ENCODE data around the gene ATG16L2.
"Not testable (repeated sequence)": the region's sequence is repeated elsewhere in the genome, so short reads cannot be mapped to it uniquely, and the experiment has no call there.

Gene ATG16L2

DNA sequence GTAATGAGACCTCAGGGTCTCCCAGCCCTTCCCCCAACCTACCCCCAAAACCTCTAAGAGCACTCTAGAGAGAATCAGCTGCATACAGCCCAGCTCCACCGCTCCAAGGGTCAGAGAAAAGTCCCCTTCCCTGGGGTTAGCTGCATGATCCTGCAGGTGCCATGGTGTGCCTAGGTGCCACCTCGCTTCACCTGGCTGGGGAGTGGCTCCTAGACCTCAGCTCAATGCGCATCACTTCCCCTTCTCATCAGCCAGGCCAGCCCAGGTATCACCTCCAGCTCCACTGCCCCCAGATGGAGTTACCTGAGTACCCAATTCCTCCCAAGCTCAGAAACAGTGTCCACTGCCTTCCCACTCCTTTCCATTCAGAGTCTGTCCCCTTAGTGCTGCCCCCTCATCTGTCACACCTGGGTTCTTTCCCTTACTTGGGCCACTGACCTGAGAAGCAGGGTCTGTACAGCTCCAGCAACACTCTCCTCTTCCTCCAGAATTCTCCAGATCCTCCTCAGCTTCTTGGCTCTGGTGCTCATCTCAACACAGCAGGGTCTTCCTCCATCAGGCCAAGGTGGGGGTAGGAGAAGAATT lies 21.7 kb upstream of the ATG16L2 start:
- H3K9me3 ChIP-seq (replicated peaks in 1 of 11): no peaks in the 10 kb centered on the region
- peak overlapping the region; percentile 56 to 92 (median 87) for H3K27ac ChIP-seq
- H4K20me1 ChIP-seq: no peaks in the 10 kb centered on the region
- H3K4me3 ChIP-seq: peak overlapping the region in 4 of 10 experiments; percentile 5 to 70 (median 61); a peak in 5 of 20 replicates
- no peaks in the 10 kb centered on the region for H3K27me3 ChIP-seq
- peak overlapping the region; percentile 64 to 89 (median 73) for H3K4me2 ChIP-seq
- H3K36me3 ChIP-seq: no peaks in the 10 kb centered on the region
- peaks cover 39 to 76% (median 60%) of the 10 kb centered on the region in 10 experiments for H3K4me1 ChIP-seq
- TF ChIP-seq Cebpa-rat (IDR thresholded peaks at IDR 0.05): no peak
- H3K9ac ChIP-seq: peak overlapping the region; percentile 65 to 90 (median 82); a peak in 21 of 22 replicates

DNA sequence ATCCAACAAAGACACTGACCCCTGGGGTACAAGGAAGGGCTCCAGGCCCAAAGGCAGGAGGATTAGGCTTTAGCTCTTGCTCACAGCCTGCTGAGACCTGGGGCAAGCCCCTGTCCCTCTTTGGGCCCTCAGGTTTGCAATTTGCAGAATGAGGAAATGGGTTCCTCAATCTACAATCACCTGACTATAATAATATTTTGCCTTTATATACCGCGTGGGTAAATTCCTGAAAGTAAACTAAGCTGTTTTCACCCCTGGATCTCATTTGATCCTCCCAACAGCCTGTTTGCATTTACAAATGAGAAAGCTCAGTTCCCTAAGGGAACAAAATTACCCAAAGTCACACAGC lies 21.2 kb upstream of the ATG16L2 start:
- H3K4me1 ChIP-seq: peaks cover 34 to 76% (median 57%) of the 10 kb centered on the region in 10 experiments
- H3K27me3 ChIP-seq: no peaks in the 10 kb centered on the region
- H3K9ac ChIP-seq: peak overlapping the region; percentile 65 to 90 (median 82); a peak in 21 of 22 replicates
- H3K36me3 ChIP-seq: no peaks in the 10 kb centered on the region
- no peaks in the 10 kb centered on the region for H3K9me3 ChIP-seq (replicated peaks in 1 of 11)
- peak overlapping the region; percentile 64 to 89 (median 73) for H3K4me2 ChIP-seq
- H4K20me1 ChIP-seq: no peaks in the 10 kb centered on the region
- peak overlapping the region in 9 of 10 experiments; percentile 5 to 74 (median 64); a peak in 12 of 20 replicates for H3K4me3 ChIP-seq
- TF ChIP-seq Cebpa-rat (IDR thresholded peaks at IDR 0.05): no peak
- H3K27ac ChIP-seq: peak overlapping the region; percentile 56 to 92 (median 87)

DNA sequence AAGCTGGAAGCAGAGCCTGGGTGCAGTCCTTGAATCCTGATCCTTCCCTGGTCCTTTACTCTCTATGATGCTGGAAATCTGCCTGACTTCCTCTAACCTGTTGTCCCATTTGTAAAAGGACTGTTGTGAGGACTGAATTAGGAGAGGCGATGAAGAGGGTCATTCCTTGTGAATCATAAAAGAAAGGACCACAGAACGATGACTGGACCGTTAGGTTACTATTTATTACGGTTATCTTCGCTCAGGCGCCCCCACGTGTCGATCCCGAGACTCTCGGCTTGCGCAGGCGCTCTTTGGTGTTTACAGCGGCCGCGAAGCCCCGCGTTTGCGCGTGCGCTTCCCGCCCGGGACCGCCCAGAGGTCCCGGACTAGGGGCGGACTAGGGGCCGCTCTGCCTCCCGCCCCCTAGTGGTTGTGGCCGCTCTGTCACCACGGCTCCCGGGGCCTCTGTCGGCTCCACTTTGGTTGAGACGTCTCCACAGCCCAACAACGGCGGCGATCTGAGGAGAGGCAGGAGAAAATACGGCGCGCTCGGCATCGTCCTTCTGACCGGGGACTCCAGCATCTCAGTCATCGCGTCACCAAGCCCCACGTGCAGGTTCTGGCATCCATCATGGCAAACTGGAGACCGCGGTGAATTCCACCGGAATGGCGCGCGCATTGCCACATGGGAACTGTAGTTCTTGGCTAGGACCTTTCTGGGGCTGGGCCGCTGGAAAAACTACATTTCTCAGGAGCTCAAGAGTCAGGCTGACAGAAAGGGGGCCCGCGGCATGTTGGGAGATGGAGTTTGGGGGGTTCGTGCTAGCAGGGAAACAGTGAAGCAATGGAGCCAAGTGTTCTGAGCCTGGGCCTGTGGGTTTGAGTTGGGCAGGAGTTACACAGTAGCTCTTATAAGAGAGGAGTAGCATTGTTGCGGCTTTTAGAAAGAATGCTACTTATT lies 20.5 kb upstream of the ATG16L2 start, which contains the start of gene STARD10:
Gene STARD10, minus strand, starts transcription at position 623 of the 943 bp plus-strand sequence. CDS start 12,866 bp downstream, outside the sequence.
- no peak for TF ChIP-seq Cebpa-rat (IDR thresholded peaks at IDR 0.05)
- H3K9ac ChIP-seq: peak within 1 kb of the TSS; percentile 73 to 90 (median 82)

DNA sequence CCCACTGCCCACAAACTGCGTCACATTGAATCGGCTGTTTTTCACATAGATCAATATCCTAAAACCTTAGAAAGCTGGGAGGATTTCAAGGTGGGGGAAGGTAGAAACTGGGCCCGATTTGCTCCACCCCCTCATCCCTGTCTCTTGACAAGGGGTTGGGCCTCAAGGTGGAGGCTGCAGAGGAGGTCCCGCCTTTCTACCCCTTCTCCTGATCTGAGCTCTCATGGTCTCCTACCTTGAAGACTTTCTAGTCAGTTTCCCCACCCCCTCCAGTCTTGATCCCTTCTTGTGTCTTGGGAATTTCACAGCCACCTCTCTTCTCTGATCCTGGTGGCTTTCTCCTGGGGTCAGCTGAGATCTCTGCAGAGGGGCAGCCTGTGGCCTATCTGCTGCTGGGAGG lies 15.8 kb upstream of the ATG16L2 start:
- H3K9ac ChIP-seq: peak overlapping the region in 7 of 11 experiments; percentile 3 to 48 (median 13); a peak in 8 of 22 replicates
- H4K20me1 ChIP-seq: no peaks in the 10 kb centered on the region
- no peak for TF ChIP-seq Cebpa-rat (IDR thresholded peaks at IDR 0.05)
- no peaks in the 10 kb centered on the region for H3K27me3 ChIP-seq
- H3K4me1 ChIP-seq: peaks cover 13 to 64% (median 43%) of the 10 kb centered on the region in 10 experiments
- H3K27ac ChIP-seq: peak overlapping the region in 9 of 11 experiments; percentile 7 to 62 (median 48); a peak in 16 of 22 replicates
- H3K9me3 ChIP-seq (replicated peaks in 1 of 11): no peaks in the 10 kb centered on the region
- H3K36me3 ChIP-seq: peaks cover 0 to 19% (median 0%) of the 10 kb centered on the region in 11 experiments; a peak in 5 of 22 replicates
- H3K4me2 ChIP-seq: peak overlapping the region in 9 of 11 experiments; percentile 1 to 70 (median 57); a peak in 17 of 22 replicates
- H3K4me3 ChIP-seq: no peak overlapping the region

More for the DNA sequence above, 20.5 kb upstream of the ATG16L2 start, which contains the start of gene STARD10:
- Histone ChIP-seq H4K20me1 (no peaks in the 10 kb centered on the region), H3K9me3 (replicated peaks in 1 of 11) (no peaks in the 10 kb centered on the region), H3K36me3 (no peaks in the 10 kb centered on the region), H3K27me3 (no peaks in the 10 kb centered on the region), H3K4me1 (peaks cover 31 to 76% (median 59%) of the 10 kb centered on the region in 10 experiments), H3K4me2 (peak within 1 kb of the TSS; percentile 66 to 91 (median 73)), H3K4me3 (peak within 1 kb of the TSS; percentile 56 to 74 (median 64)), H3K27ac (peak within 1 kb of the TSS; percentile 59 to 92 (median 87))

DNA sequence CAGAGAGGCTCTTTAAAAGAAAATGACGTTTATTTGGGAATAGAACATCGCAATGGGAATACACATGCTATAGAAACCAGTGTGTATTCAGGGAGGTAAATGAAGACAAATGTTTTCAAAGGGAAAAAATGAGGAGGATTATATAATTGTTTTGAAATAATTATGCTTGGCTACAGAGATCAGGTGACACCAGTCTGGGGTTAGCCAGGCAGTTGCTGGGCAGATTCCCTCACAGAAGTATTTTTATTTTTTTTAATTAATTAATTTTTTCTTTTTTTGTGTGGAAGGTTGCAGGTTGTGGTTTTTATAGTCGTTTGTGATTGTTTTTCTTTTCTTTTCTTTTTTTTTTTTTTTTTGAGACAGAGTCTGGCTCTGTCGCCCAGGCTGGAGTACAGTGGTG lies 14.8 kb upstream of the ATG16L2 start:
- Histone ChIP-seq H3K36me3 (peaks cover 0 to 27% (median 0%) of the 10 kb centered on the region in 11 experiments; a peak in 5 of 22 replicates), H3K4me1 (peaks cover 12 to 69% (median 48%) of the 10 kb centered on the region in 10 experiments), H3K27me3 (no peaks in the 10 kb centered on the region), H3K4me3 (no peak overlapping the region), H3K4me2 (peak overlapping the region in 5 of 11 experiments; percentile 57 to 70 (median 63); a peak in 10 of 22 replicates), H3K9ac (no peak overlapping the region), H4K20me1 (no peaks in the 10 kb centered on the region), H3K27ac (peak overlapping the region in 2 of 11 experiments; percentile 52 to 56; a peak in 2 of 22 replicates), H3K9me3 (replicated peaks in 1 of 11) (peaks cover 0 to 1% (median 0%) of the 10 kb centered on the region in 11 experiments; a peak in 1 of 22 replicates)
- TF ChIP-seq Cebpa-rat (IDR thresholded peaks at IDR 0.05): no peak

DNA sequence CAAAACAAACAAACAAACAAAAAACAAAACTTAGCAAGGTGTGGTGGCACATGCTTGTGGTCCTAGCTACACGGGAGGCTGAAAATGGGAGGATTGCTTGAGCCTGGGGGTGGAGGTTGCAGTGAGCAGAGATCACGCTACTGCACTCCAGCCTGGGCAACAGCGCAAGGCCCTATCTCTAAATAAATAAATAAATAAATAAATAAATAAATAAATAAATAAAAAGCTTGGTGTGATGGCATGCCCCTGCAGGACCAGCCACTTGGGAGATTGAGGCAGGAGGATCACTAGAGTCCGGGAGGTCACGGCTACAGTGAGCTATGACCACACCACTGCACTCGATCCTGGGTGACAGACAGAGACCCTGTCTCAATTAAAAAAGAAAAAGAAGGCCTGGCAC lies 11.4 kb upstream of the ATG16L2 start:
- H3K4me3 ChIP-seq: no peak overlapping the region
- peak overlapping the region in 4 of 11 experiments; percentile 7 to 100 (median 98); a peak in 5 of 22 replicates for H3K27ac ChIP-seq
- no peaks in the 10 kb centered on the region for H4K20me1 ChIP-seq
- peaks cover 0 to 17% (median 0%) of the 10 kb centered on the region in 11 experiments; a peak in 3 of 22 replicates for H3K9me3 ChIP-seq (replicated peaks in 1 of 11)
- peaks cover 0 to 41% (median 4%) of the 10 kb centered on the region in 11 experiments; a peak in 6 of 22 replicates for H3K36me3 ChIP-seq
- no peaks in the 10 kb centered on the region for H3K27me3 ChIP-seq
- TF ChIP-seq Cebpa-rat (IDR thresholded peaks at IDR 0.05): no peak
- H3K4me2 ChIP-seq: no peak overlapping the region
- no peak overlapping the region; a peak in 1 of 22 replicates for H3K9ac ChIP-seq
- peaks cover 16 to 80% (median 69%) of the 10 kb centered on the region in 10 experiments for H3K4me1 ChIP-seq

DNA sequence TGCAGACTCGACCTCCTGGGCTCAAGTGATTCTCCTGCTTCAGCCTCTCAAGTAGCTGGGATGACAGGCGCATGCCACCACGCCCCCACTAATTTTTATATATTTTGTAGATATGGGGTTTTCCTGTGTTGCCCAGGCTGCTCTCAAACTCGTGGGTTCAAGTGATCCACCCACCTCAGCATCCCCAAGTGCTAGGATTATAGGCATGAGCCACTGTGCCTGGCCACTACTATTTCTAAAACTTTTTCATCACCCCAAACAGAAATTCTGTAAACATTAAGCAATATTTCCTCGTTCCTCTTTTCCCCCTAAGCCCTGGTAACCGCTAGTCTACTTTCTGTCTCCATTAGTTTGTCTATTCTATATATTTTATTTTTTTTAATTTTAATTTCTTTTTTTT lies 9.0 kb upstream of the ATG16L2 start:
- peak in 8 of 11 experiments; percentile 33 to 90 (median 82); a peak in 16 of 22 replicates for TF ChIP-seq Cebpa-rat (IDR thresholded peaks at IDR 0.05)
- Histone ChIP-seq H3K9me3 (replicated peaks in 1 of 11) (peaks cover 0 to 17% (median 0%) of the 10 kb centered on the region in 11 experiments; a peak in 3 of 22 replicates), H3K36me3 (peaks cover 14 to 59% (median 22%) of the 10 kb centered on the region in 11 experiments), H3K4me2 (peak overlapping the region in 9 of 11 experiments; percentile 32 to 100 (median 96); a peak in 17 of 22 replicates), H4K20me1 (no peaks in the 10 kb centered on the region), H3K4me3 (no peak overlapping the region), H3K4me1 (peaks cover 24 to 82% (median 73%) of the 10 kb centered on the region in 10 experiments), H3K27me3 (no peaks in the 10 kb centered on the region), H3K27ac (peak overlapping the region; percentile 78 to 100 (median 98); a peak in 20 of 22 replicates), H3K9ac (peak overlapping the region in 9 of 11 experiments; percentile 36 to 100 (median 72); a peak in 17 of 22 replicates)

DNA sequence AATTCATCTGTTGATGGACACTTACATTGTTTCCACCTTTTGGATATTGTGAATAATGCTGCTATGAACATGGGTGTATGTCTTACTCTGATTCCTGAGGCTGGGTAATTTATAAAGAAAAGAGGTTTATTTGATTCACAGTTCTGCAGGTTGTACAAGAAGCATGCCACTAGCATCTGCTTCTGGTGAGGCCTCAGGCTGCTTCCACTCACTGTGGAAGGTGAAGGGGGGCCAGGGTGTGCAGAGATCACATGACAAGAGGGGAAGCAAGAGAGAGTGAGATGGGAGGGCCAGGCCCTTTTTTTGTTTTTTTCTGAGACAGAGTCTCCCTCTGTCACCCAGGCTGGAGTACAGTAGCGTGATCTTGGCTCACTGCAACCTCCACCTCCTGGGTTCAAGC lies 7.8 kb upstream of the ATG16L2 start:
- peak overlapping the region in 9 of 11 experiments; percentile 68 to 100 (median 98); a peak in 18 of 22 replicates for H3K4me2 ChIP-seq
- H3K9ac ChIP-seq: peak overlapping the region in 10 of 11 experiments; percentile 62 to 100 (median 88); a peak in 17 of 22 replicates
- H3K27me3 ChIP-seq, H4K20me1 ChIP-seq: not testable (repeated sequence)
- peaks cover 17 to 65% (median 31%) of the 10 kb centered on the region in 11 experiments for H3K36me3 ChIP-seq
- H3K4me3 ChIP-seq: peak overlapping the region in 2 of 10 experiments; percentile 10 to 27; a peak in 3 of 20 replicates
- H3K4me1 ChIP-seq: peaks cover 32 to 90% (median 84%) of the 10 kb centered on the region in 10 experiments
- peaks cover 0 to 17% (median 0%) of the 10 kb centered on the region in 11 experiments; a peak in 3 of 22 replicates for H3K9me3 ChIP-seq (replicated peaks in 1 of 11)
- H3K27ac ChIP-seq: peak overlapping the region; percentile 78 to 100 (median 98)
